Activated CD4-positive, alpha-beta T cell treated with anti-CD3 and anti-CD28 coated beads, Interleukin-2, amount 50 U/mL, for 24 hours (primary cell): Measurements from ENCODE around the gene AKT2.
"Not testable (repeated sequence)": the region's sequence is repeated elsewhere in the genome, so short reads cannot be mapped to it uniquely, and the experiment has no call there.

Source experiments
- DNase-seq, 2 donors: peaks; one replicate each; pipeline ENCODE4 v3.0.0-alpha.2; 2020; ENCODE audit warnings: low read depth in 1 of 2, low spot score in 1 of 2

The AKT2 gene

DNA sequence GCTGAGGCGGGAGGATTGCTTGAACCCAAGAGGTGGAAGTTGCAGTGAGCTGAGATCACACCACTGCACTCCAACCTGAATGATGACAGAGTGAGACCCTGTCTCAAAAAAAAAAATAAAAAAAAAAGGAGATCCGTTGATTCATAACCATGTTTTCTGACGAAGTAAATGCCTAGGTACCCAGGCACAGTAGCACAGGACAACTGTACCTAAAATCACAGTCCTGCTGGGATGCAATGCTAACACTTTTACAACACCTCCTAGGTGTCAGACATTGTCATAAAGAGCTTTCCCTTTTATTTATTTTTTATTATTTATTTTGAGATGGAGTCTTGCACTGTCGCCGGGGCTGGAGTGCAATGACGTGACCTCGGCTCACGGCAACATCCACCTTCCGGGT, 64.5 kb downstream of the AKT2 start:
- DNase-seq: no peak

DNA sequence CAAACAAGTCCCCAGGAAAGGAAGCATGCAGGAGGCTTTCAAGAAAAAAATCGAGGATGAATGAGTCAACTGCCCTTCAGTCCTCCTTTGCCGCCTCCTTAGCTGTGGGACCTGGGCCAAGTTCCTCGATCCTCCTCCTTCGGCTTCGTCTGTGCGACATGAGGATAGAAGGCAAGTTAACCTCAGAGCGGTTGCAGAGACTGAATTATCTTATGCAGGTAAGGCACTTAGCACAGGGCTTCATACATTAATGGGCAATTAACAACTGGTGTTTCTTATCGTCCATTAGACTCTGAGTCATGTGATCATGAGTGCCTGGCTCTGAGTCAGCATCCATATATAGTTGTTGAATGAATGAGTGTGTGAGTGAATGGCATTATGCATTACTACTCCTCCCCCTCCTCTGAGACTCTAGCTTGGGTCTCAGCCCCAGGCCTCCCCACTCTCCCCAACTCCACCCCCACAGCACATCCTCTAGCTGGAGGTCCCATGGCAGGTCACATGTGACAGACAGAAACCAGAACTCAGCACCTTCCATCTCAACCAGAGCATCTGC, 65.3 kb downstream of the AKT2 start:
- DNase-seq: no peak

DNA sequence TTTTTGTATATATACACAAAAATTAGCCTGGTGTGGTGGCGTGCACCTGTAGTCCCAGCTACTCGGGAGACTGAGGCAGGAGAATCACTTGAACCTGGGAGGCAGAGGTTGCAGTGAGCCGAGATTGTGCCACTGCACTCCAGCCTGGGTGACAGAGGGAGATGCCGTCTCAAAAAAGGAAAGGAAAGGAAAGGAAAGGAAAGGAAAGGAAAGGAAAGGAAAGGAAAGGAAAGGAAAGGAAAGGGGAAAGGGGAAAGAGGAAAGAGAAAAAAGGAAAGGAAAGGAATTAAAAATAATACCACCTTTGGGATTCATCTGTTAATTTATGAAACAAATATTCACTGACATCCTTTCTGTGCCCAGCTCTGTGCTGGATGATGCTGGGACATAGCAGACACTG, 66.1 kb downstream of the AKT2 start:
- not testable (repeated sequence) for DNase-seq

DNA sequence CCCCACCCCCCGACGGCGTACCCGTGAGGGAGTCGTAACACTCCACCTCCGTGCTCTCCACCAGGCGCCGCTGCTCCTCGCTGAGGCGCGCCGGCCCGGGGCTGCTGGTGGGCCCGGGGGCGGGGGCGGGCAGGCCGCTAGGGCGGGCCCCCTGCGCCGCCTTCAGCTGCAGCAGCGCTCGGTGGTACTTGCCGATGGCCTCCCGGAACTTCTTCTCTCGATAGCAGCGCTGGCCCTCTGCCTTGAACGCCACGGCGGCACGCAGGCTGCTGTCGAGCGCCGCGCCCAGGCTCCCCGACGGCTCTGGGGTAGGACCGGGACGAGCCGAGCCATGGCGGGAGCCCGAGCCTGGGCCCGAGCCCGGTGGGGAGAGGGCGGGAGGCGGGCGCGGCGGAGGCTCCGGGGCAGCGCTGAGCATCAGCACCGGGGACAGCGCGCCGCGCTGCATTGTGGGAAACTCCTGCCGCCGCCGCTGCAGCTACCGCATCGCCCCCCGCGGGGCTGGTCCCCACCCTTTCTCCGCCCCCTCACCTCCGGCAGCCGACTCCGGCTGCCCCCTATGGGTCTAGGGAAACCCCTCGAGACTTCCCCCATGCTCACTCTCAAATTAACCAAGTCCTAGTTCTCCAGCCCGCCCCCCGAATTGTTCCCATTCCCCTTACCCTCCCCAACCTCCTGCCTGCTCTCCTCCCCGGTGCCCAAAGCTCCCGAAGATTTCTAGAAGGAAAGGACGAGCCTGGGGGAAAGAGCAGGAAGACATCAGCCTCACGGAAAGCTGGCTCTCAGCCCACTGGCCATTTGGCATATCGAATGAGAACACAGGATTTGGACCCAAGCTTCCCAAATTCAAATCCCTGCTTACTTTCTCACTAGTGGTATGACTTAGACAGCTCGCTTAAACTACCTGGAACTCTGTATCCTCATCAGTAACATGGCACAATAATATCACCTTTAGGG, 66.9 kb downstream of the AKT2 start, which contains the start of gene TTC9B:
Gene TTC9B, minus strand, starts transcription at position 451 of the 957 bp plus-strand sequence. Its CDS starts 3 bp downstream, at position 448.
- no peak for DNase-seq

DNA sequence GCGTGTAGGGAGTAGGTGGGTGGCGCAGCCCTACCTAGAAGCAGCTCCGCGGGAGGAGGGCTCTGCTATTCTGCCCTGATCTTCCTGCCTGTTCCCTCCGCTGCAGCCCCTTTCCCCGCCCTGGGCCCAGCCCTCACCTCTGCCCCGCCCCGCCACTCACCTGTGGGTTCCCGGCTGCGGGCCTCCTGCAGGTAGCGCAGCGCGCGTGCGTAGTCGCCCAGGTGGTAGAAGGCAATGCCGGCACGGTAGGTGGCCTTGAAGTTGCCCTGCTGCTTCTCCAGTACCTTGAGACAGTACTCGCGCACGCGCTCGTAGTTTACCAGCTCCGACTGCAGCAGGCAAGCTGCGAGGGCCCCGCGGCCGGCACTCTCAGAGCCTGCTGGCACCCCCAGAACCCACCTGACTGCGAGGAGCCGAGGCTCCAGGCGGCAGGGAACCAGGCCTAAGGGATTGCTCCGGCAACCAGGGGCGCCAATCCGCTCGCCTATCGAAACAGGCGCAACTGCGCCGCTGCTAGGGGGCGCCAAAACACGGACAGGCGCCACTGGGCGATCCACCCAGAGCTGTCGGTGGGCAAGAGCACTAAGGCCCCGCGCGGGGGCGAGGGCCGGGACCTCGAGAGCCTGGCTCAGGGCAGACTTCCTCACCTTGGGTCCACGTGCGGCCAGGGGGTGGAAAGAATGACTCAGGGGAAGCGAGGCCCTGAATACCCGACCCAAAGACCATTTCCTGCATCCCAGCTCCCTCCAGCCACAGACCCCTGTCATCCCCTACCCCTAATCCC, 67.9 kb downstream of the AKT2 start:
- DNase-seq: no peak

DNA sequence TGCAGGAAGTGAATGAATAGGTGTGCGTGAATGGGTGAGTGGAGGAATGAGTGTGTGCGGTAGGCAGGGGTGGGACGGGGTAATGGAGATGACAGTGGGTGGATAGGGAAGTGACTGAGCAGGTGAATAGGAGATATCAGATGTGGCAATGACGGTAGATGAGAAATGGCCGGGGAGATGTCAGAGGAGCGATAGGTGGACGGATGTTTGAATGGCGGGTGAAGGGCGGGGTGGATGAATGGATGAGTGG, 68.4 kb downstream of the AKT2 start:
- DNase-seq: no peak

DNA sequence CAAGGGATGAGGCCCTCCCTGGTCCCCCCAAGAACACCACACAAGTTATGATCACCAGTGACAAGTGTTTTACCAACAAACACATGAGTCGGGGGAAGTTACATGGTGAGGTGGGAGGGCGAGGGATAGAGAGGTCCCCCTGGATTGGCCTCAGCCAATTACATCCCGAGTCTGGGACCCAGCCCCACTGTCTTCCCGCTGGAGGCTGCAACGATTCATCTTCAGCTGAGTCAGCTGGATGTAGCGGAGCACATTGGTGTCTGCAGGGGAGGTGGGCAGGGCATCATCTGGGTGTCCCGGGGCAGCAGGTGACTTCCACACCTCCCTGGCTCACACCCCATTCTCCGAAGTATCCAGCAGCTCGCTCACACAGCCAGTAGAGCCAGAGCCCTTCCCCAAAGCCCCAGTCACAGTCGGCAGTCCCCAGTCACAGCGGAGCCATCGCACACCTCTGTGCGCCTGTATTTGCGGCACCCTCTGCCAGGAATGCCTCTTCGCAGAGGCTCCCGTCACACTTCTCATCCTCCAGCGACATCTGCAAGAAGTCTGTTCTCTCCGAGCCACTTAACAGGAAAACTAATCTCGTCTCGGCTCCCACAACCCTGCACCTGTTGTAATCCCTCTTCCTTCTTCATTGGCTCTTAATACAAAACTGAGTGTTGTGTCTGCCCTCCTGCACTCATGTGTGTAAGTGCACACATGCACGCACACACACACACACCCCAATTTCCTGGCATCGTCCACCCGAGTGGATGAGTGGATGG, 69.0 kb downstream of the AKT2 start:
- DNase-seq: no peak

DNA sequence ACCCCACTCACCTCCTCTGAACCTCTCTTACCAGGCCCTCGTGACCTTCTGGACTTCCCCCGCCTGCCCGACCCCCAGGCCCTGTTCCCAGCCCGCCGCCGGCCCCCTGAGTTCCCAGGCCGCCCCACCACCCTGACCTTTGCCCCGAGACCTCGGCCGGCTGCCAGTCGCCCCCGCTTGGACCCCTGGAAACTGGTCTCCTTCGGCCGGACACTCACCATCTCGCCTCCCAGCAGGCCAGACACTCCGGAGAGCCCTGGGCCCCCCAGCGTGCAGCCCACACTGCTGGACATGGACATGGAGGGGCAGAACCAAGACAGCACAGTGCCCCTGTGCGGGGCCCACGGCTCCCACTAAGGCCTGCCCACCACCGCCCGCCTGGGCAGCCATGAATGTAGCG, 70.2 kb downstream of the AKT2 start:
- no peak for DNase-seq

DNA sequence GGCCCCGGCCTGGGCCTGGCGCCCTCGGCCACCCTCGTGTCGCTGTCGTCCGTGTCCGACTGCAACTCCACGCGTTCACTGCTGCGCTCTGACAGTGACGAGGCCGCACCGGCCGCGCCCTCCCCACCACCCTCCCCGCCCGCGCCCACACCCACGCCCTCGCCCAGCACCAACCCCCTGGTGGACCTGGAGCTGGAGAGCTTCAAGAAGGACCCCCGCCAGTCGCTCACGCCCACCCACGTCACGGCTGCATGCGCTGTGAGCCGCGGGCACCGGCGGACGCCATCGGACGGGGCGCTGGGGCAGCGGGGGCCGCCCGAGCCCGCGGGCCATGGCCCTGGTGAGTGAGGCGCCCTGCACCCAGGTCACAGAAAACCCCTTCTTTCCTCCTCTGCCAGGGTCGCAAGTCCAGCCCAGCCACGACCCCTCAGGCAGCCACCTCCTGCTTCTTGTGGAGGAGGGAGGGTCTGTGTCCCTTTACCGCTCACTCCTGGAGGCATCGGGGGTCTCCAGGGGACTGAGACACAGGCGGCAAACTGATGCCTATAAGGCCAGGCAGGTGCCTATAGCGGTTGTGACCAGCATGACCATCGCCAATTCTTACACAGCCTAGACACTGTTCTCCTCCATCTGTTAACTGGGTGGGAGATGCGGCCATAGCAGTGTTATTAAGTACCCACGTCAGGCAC, 71.1 kb downstream of the AKT2 start:
- no peak for DNase-seq

DNA sequence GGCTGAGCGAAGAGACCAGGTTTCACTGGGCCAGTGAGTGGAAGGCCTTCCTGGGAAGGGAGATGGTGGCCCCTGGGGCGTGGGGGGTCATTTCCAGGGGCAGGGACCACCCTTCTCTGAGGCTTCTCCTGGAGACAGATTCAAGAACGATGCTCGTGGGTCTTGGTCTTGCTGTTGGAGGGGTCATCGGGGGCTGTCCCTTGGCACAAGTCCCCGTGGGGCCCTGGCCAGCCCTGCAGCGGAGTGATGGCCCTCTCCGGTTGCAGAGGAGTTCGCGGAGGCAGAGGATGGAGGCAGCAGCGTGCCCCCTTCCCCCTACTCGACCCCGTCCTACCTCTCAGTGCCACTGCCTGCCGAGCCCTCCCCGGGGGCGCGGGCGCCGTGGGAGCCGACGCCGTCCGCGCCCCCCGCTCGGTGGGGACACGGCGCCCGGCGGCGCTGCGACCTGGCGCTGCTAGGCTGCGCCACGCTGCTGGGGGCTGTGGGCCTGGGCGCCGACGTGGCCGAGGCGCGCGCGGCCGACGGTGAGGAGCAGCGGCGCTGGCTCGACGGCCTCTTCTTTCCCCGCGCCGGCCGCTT, 71.8 kb downstream of the AKT2 start:
- no peak for DNase-seq

DNA sequence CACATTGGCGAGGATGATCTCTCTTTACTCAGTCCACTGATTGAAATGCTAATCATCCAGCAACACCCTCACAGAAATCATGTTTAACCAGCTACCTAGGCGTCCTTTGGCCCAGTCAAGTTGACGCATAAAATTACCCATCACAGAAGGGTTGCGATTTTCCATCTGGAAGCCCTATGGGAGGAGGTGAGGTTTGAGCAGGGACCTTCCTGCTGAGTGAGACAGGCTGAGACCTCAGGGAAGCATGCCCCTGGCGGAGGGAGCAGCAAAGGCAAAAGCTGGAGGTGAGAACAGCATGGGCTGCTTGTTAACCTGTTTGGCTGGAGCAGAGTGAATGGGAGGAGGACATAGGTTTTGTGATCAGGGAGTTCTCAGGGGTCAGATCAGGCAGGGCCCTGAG, 74.3 kb downstream of the AKT2 start:
- no peak for DNase-seq

DNA sequence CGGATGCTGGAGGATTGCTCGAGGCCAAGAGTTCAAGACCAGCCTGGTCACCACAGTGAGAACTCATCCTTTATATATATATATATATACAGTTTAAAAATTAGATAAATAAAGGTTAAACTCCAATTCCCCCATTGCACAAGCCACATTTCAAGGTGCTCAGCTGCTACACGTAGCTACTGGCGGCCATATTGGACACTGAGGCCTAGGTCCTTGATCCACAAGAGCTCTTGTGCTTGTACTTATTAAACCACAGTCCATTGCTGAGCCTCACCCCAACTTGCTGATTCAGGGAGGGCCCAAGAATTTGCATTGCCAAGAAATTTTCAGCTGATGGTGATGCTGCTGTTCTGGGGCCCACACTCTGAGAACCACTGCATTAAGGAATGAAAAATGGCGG, 76.5 kb downstream of the AKT2 start:
- DNase-seq: no peak

DNA sequence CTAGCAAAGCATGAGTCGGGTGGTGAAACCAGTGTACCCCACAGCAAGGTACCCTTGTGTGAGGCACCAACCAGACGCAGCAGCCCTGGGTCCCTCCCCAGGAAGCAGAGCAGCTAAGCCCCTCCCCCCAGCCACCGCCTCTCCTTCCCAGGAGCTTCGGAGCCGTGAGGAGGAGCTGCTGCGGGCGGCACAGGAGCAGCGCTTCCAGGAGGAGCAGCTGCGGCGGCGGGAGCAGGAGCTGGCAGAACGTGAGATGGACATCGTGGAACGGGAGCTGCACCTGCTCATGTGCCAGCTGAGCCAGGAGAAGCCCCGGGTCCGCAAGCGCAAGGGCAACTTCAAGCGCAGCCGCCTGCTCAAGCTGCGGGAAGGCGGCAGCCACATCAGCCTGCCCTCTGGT, 79.4 kb downstream of the AKT2 start:
- DNase-seq: no peak

DNA sequence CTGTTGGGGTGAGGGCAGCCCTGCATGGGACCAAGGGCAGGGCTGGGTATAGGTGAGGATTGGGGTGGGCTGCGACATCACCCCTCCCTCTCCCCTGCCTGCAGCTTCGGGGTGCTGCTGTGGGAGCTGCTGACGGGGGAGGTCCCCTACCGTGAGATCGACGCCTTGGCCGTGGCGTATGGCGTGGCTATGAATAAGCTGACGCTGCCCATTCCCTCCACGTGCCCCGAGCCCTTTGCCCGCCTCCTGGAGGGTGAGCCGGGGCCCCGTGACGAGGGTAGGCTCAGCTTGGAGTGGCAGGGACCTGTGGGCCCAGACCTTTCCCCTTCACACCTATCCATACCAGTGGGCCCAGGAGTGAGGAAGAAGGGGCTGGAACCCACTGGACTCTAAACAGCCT, 80.8 kb downstream of the AKT2 start:
- DNase-seq: no peak

DNA sequence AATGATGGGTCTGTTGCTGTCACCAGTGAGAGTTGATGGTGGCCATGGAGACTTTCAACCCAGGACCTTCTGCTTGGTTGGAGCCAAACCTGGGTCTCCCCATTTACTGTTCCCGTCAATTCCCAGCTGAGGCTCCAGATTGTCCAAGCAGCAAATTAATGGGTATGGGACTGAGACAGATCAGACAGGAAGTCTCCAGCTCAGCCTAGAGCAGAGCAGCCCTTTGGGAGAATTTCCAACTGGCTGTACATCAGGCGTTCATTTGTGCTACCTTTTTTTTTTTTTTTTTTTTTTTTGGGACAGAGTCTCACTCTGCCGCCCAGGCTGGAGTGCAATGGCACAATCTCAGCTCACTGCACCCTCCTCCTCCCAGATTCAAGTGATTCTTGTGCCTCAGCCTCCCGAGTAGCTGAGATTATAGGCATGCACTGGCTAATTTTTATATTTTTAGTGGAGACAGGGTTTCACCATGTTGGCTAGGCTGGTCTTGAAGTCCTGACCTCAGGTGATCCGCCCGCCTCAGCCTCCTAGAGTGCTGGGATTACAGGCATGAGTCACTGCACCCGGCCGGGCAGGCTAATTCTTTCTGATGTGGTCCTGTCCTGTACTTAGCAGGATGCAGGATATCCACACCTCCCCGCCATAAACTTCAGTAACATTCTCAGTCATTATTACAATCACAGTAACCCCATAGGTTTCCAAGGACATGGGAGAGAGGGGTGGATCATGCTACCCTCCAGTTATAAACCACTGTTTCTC, 84.6 kb downstream of the AKT2 start:
- DNase-seq: no peak

DNA sequence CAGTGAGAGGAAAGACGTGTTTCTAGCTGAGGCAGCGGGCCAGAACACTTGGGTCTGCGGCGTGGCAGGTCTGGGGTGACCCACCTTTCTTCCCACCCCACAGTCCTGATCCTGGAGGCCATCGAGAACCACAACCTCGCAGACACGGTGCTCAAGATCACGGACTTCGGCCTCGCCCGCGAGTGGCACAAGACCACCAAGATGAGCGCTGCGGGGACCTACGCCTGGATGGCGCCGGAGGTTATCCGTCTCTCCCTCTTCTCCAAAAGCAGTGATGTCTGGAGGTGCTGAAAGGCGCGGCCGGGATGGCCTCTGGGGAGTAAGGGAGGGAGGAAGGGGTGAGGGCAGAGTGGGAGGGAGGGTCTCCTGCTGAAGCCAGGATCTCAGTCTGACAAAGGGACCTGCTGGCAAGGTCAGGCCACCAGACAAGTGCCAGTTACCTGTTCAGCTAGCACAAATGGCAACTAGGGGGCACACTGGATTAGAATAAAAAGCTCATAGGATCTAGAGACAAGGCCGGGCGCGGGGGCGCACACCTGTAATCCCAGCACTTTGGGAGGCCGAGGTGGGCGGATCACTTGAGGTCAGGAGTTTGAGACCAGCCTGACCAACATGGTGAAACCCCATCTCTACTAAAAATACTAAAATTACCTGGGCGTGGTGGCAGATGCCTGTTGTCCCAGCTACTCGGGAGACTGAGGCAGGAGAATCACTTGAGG, 86.7 kb downstream of the AKT2 start:
- DNase-seq: no peak

DNA sequence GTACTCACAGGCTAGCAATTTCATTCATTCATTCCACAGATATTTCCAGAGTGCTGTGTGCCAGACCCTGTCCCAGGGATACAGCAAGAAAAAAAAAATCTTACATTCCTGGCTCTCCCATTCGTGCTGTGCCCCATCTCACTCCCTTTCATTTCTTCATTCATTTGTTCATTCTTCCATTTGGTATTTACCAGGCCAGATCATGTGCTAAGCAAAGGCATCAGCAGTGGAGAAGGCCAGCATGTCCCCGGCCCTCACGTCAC, 91.6 kb downstream of the AKT2 start:
- DNase-seq: no peak

DNA sequence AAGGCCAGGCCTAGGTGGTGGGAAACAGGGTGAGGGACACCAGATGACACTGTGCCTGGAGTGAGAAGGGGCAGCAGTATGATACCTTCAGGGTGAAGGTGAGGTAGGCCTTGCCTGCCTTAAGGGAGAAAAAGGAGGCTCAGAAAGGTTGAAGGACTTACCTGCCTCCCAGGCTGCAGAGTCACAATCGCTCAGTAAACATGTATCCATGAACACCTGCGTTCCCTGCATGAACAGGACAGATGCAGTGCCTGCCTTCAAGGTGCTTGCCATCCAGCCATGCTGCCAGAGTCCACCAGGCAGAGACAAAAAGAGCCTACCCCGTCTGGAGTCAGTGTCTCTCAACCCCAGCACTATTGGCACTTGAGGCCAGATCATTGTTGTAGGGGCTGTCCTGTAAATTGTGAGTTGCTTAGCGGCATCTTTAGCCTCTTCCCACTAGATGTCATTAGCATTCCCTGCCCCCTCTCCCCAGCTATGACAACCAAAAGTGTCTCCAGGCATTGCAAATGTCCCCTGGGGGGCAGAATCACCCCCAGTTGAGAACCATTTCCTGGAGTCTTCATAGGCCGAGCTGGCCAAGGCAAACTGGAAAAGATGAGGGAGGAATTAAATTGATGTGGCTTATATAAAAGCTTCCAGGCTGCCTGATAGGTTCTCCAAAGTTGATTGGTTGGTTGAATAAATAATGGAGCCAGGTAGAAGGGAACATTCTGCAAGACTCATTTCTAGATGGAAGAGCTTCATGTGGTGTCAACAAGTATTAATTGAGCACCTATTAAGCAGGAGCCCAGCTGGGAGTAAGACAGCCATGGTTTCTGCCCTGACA, 92.2 kb downstream of the AKT2 start:
- DNase-seq: no peak
